PC-9 (cell line): ENCODE results near the gene DNAJC21. TPM values are rescaled to one million over a fixed set of nuclear protein-coding genes. Genes with fewer than 3 reads are reported as not detected.

Experiments used
- BruUV-seq: library from RNA; stranded (reverse); fragments of 400-500 nt; replicated peaks from 2 replicates; lab custom pipeline; 2021; lab: Mats Ljungman, UMichigan
- CTCF ChIA-PET: fragments of 300-600 bp; sonication (Branson Sonifier 250); formaldehyde crosslinking; loops from one replicate; lab custom pipeline; 2022; ENCODE audit warnings: antibody characterized with exemption; lab: Charles Lee
- POLR2A ChIA-PET: fragments of 300-600 bp; sonication (Branson Sonifier 250); formaldehyde crosslinking; loops from one replicate; lab custom pipeline; 2022; ENCODE audit warnings: antibody characterized with exemption; ENCODE audit not compliant: unreplicated experiment; lab: Charles Lee
- DNase-seq, 2 experiments: peaks; one replicate each; pipeline versions ENCODE4 v3.0.0 to v3.0.0-alpha.2; 2015 to 2022; ENCODE audit warnings: mixed read lengths in 1 of 2
- H2AFZ ChIP-seq: fragments of 200-600 bp; sonication (generic); 2 replicates; pipeline ENCODE4 v1.8.1; 2017; ENCODE audit warnings: antibody characterized with exemption
- H3F3A ChIP-seq: fragments of 200-600 bp; sonication (generic); 2 replicates; pipeline ENCODE4 v1.8.1; 2017; ENCODE audit warnings: antibody characterized with exemption, mild to moderate bottlenecking, low read depth; ENCODE audit not compliant: insufficient read depth
- H3K27ac ChIP-seq: fragments of 200-600 bp; sonication (generic); 2 replicates; pipeline ENCODE4 v1.6.1; 2016; ENCODE audit warnings: mixed run types
- H3K27me3 ChIP-seq: fragments of 200-600 bp; sonication (generic); 2 replicates; pipeline ENCODE4 v1.6.1; 2016; ENCODE audit warnings: low read depth, mixed run types; ENCODE audit not compliant: insufficient read depth
- H3K36me3 ChIP-seq: fragments of 200-600 bp; sonication (generic); 2 replicates; pipeline ENCODE4 v1.6.1; 2016; ENCODE audit warnings: low read depth, mixed run types
- H3K4me1 ChIP-seq: fragments of 200-600 bp; sonication (generic); replicated peaks from 2 replicates; pipeline ENCODE4 v1.6.1; 2016; ENCODE audit warnings: mixed run types; ENCODE audit not compliant: insufficient read depth
- H3K4me2 ChIP-seq: fragments of 200-600 bp; sonication (generic); 2 replicates; pipeline ENCODE4 v1.6.1; 2017; ENCODE audit warnings: mixed run types
- H3K4me3 ChIP-seq: fragments of 200-600 bp; sonication (generic); 2 replicates; pipeline ENCODE4 v1.6.1; 2016; ENCODE audit warnings: mixed run types
- H3K79me2 ChIP-seq: fragments of 200-600 bp; sonication (generic); 2 replicates; pipeline ENCODE4 v1.6.1; 2017; ENCODE audit warnings: low read depth, mixed run types
- H3K9me2 ChIP-seq: fragments of 200-600 bp; sonication (generic); 2 replicates; pipeline ENCODE4 v1.8.1; 2017; ENCODE audit warnings: mild to moderate bottlenecking; ENCODE audit not compliant: insufficient read depth
- H3K9me3 ChIP-seq: fragments of 200-600 bp; sonication (generic); 2 replicates; pipeline ENCODE4 v1.8.1; 2016; ENCODE audit warnings: low read depth; ENCODE audit not compliant: insufficient read depth
- H4K20me1 ChIP-seq: fragments of 200-600 bp; sonication (generic); 2 replicates; pipeline ENCODE4 v1.8.1; 2017; ENCODE audit not compliant: insufficient read depth
- EZH2 ChIP-seq: fragments of 200-600 bp; sonication (generic); IDR thresholded peaks from 2 replicates; pipeline ENCODE4 v1.8.0; 2017; ENCODE audit warnings: antibody characterized with exemption, low read depth
- intact Hi-C: fragments of 100-400 bp; cut with micrococcal nuclease; formaldehyde crosslinking; loops from one replicate; pipeline ENCODE4 v1.10.0; 2022; ENCODE audit not compliant: unreplicated experiment
- total RNA-seq: library from RNA; stranded (reverse); gene quantifications from 2 replicates; pipeline ENCODE4 v1.2.3, GENCODE V29; 2021
- TF ChIP-seq, protein P1 (sequence below): fragments of 200-600 bp; sonication (generic); conservative IDR thresholded peaks from 2 replicates; pipeline ENCODE4 v1.6.1; 2017; ENCODE audit warnings: mixed run types, antibody characterized with exemption, mild to moderate bottlenecking, moderate library complexity

Gene DNAJC21
- total RNA-seq, 1 experiment from 2014 or later = 128 TPM

DNA sequence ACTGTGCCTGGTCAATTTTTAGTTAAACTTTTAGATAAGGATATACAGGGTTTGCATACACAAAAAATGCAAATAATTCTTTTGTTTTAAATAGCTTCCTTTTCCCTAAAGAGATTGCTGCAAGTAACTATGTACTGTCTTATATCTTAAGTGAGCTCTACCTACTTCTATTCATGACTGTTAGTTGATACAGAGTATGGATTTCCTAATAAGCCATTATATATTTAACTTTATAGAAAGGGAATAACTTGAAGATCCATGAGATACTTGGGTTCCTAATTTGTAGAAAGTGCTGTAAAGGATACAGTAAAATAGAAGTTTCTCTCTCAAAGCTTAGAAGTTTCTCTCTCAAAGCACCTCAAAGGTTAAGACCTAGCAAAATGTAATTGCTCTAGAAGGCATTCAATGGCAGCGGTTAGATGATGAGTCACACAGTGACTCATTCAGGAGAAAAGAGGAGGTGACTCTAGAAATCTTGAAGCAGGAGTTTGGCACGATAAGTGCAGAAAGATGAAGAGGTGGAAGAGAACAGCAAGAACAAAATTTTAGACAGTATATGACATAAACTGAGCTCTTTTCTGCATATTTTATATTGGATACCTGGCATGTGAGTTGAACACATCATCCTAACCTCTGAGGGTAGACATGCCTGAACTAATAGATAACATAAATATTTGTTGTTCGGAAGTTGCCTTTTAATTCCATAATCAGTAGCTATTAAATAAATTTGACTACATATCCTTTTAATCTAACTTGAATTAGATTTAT is 5.5 kb upstream of the DNAJC21 start:
- Histone ChIP-seq H3K4me1 (peaks cover 58% of the 10 kb centered on the region), H3K79me2 (peaks cover 64% of the 10 kb centered on the region), H3K4me2 (peak overlapping the region; percentile 71), H3K9me2 (no peaks in the 10 kb centered on the region), H3K27ac (peak overlapping the region; percentile 72), H2AFZ (no peak overlapping the region), H3K36me3 (peaks cover 68% of the 10 kb centered on the region), H3K4me3 (peak overlapping the region; percentile 41), H4K20me1 (peaks cover 13% of the 10 kb centered on the region), H3K27me3 (no peaks in the 10 kb centered on the region), H3F3A (peaks cover 91% of the 10 kb centered on the region), H3K9me3 (no peaks in the 10 kb centered on the region; the same call in 1 of the 2 replicates)
- POLR2A ChIA-PET = interaction anchor here (0.8 to 1.2 kb wide), 3 partner anchors 9 to 727 kb away, joined by 5 to 7 read pairs (median 6); partner anchors contain the start of genes BRIX1 and RAD1
- DNase-seq = peak; percentile 60 to 93
- no TSS peak for BruUV-seq
- CTCF ChIA-PET = interaction anchor here (0.7 to 0.8 kb wide), 2 partner anchors 9 to 79 kb away, joined by 3 to 4 read pairs; partner anchors contain the start of genes BRIX1 and RAD1
- intact Hi-C loops = loop anchor here (1.0 to 10.0 kb wide), 3 partner anchors 9 to 1951 kb away; partner anchors contain the start of genes ADAMTS12, BRIX1, NIPBL and RAD1
- no peak for TF ChIP-seq EZH2
- TF ChIP-seq, protein P1, sequence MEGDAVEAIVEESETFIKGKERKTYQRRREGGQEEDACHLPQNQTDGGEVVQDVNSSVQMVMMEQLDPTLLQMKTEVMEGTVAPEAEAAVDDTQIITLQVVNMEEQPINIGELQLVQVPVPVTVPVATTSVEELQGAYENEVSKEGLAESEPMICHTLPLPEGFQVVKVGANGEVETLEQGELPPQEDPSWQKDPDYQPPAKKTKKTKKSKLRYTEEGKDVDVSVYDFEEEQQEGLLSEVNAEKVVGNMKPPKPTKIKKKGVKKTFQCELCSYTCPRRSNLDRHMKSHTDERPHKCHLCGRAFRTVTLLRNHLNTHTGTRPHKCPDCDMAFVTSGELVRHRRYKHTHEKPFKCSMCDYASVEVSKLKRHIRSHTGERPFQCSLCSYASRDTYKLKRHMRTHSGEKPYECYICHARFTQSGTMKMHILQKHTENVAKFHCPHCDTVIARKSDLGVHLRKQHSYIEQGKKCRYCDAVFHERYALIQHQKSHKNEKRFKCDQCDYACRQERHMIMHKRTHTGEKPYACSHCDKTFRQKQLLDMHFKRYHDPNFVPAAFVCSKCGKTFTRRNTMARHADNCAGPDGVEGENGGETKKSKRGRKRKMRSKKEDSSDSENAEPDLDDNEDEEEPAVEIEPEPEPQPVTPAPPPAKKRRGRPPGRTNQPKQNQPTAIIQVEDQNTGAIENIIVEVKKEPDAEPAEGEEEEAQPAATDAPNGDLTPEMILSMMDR = no peak

DNA sequence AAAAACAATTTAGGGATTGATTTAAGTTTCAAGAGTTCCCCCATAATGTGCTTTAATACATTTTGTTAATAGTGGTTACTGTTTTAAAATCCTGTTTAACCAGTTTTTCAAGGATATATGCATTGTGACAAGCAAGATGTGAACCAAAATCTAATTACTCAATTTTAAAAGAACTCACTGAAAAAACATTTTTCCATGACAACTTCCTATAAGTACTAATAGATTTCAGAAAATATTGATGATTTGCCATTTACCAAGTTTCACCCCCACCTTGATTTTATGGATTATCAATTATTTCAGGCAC is 4.9 kb upstream of the DNAJC21 start:
- H3K4me2 ChIP-seq = peak overlapping the region; percentile 71
- H3F3A ChIP-seq = peaks cover 90% of the 10 kb centered on the region
- BruUV-seq = no TSS peak
- H3K79me2 ChIP-seq = peaks cover 58% of the 10 kb centered on the region
- H3K36me3 ChIP-seq = peaks cover 66% of the 10 kb centered on the region
- no peaks in the 10 kb centered on the region for H3K27me3 ChIP-seq
- no peaks in the 10 kb centered on the region for H3K9me2 ChIP-seq
- DNase-seq = peak in 1 of 2 experiments; percentile 57
- TF ChIP-seq EZH2 = no peak
- TF ChIP-seq, protein P1 = no peak
- H3K4me1 ChIP-seq = peaks cover 57% of the 10 kb centered on the region
- intact Hi-C loops = loop anchor here (1.0 to 10.0 kb wide), 3 partner anchors 9 to 1950 kb away; partner anchors contain the start of genes ADAMTS12, BRIX1, NIPBL and RAD1
- ChIA-PET POLR2A (no interaction called here), CTCF (interaction anchor here (0.8 kb wide), 1 partner anchor 79 kb away, joined by 3 read pairs; no protein-coding TSS in a partner anchor)
- H3K27ac ChIP-seq = peak overlapping the region; percentile 72
- peaks cover 12% of the 10 kb centered on the region for H4K20me1 ChIP-seq
- no peak overlapping the region for H2AFZ ChIP-seq
- H3K9me3 ChIP-seq = no peaks in the 10 kb centered on the region; the same call in 1 of the 2 replicates
- H3K4me3 ChIP-seq = peak overlapping the region; percentile 41; the same call in 1 of the 2 replicates

DNA sequence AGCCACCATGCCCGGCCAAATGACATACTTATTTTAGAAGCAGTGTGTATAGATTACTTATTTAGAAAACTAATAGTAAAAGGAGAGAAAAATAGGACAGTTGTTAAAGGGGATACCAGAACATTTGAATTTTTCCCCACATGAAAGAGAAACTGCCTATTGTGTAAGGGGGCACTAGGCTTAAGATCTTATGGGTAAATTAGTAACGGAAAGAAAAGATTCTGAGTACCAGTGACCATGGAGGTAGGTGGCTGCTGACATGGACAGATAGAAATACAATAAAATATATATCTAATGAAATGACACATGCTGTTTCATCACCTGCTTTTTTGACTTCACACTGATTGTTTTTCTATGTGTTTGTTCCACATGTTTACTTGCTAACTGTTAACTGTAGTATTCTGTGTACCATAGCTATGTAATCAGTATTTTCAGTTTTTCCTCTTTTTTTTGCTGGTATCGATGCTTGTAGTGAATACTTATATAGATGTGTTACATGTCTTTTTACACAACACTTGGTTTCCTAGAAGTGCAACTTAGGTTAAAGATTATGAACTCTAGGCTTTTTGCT is 3.0 kb upstream of the DNAJC21 start:
- intact Hi-C loops = loop anchor here (5.0 to 10.0 kb wide), 4 partner anchors 244 to 1948 kb away; partner anchors contain the start of genes ADAMTS12, AMACR and NIPBL
- Histone ChIP-seq H3K27ac (no peak overlapping the region), H2AFZ (no peak overlapping the region), H3K9me2 (no peaks in the 10 kb centered on the region), H3F3A (peaks cover 84% of the 10 kb centered on the region), H3K4me2 (no peak overlapping the region), H4K20me1 (no peaks in the 10 kb centered on the region; the same call in none of the 2 replicates), H3K36me3 (peaks cover 46% of the 10 kb centered on the region), H3K27me3 (no peaks in the 10 kb centered on the region), H3K79me2 (peaks cover 54% of the 10 kb centered on the region), H3K9me3 (no peaks in the 10 kb centered on the region; the same call in 1 of the 2 replicates), H3K4me3 (no peak overlapping the region), H3K4me1 (peaks cover 51% of the 10 kb centered on the region)
- no TSS peak for BruUV-seq
- ChIA-PET POLR2A (no interaction called here), CTCF (no interaction called here)
- DNase-seq = no peak
- no peak for TF ChIP-seq EZH2
- TF ChIP-seq, protein P1 = no peak
